WI38 (cell line): ENCODE results near the gene RNASEH1.
"Not testable (repeated sequence)": the region's sequence is repeated elsewhere in the genome, so short reads cannot be mapped to it uniquely, and the experiment has no call there.

Experiments
- H3K4me3 ChIP-seq: 2 replicates; pipeline ENCODE4 v1.5.1; 2011; ENCODE audit warnings: low read depth, mild to moderate bottlenecking, control low read depth, low read length
- CTCF ChIP-seq: IDR thresholded peaks from 2 replicates; pipeline ENCODE4 v1.5.1; 2012; ENCODE audit warnings: low read depth, mild to moderate bottlenecking, control low read depth, low read length

Gene RNASEH1

GRCh38 chr2:3516831-3517230, 41.3 kb downstream of the RNASEH1 start:
- no peak for TF ChIP-seq CTCF
- H3K4me3 ChIP-seq: no peak overlapping the region

GRCh38 chr2:3515438-3515837, 42.7 kb downstream of the RNASEH1 start:
- not testable (repeated sequence) for H3K4me3 ChIP-seq

- TF ChIP-seq CTCF: no peak
- H3K4me3 ChIP-seq: no peak overlapping the region
Measured at GRCh38 chr2:3513026-3513810, 44.9 kb downstream of the RNASEH1 start.

GRCh38 chr2:3512086-3512485, 46.0 kb downstream of the RNASEH1 start:
- no peak overlapping the region for H3K4me3 ChIP-seq
- no peak for TF ChIP-seq CTCF

GRCh38 chr2:3505771-3506170, 52.4 kb downstream of the RNASEH1 start:
- no peak for TF ChIP-seq CTCF
- H3K4me3 ChIP-seq: no peak overlapping the region

- no peak overlapping the region for H3K4me3 ChIP-seq
- no peak for TF ChIP-seq CTCF
Measured at GRCh38 chr2:3504741-3505140, 53.4 kb downstream of the RNASEH1 start.

GRCh38 chr2:3503483-3503882, 54.6 kb downstream of the RNASEH1 start:
- no peak for TF ChIP-seq CTCF
- H3K4me3 ChIP-seq: no peak overlapping the region

- TF ChIP-seq CTCF: no peak
- no peak overlapping the region for H3K4me3 ChIP-seq
Measured at GRCh38 chr2:3503046-3503445, 55.1 kb downstream of the RNASEH1 start.
